Measurements from ENCODE around the gene PSMD2. TPM values are rescaled to one million over a fixed set of nuclear protein-coding genes. Genes with fewer than 3 reads are reported as not detected.

The PSMD2 gene
- total RNA-seq, 2 experiments from 2014 or later, result 309 to 314 TPM

Other genes with a start within 250 kb of the PSMD2 start
- not detected for gene HTR3C, start 246.2 kb upstream of the PSMD2 start, total RNA-seq
- not detected for gene HTR3E, start 202.2 kb upstream of the PSMD2 start, total RNA-seq
- 10 to 100 TPM; 74.8 to 76.4 TPM for gene EIF2B5, start 163.9 kb upstream of the PSMD2 start, total RNA-seq
- 10 to 100 TPM; 36.3 to 37.9 TPM for gene DVL3, start 143.9 kb upstream of the PSMD2 start, total RNA-seq
- 100 to 1,000 TPM; 240 to 244 TPM for gene AP2M1, start 124.4 kb upstream of the PSMD2 start, total RNA-seq
- 10 to 100 TPM; 62.4 to 67.6 TPM for gene ABCF3, start 113.0 kb upstream of the PSMD2 start, total RNA-seq
- gene VWA5B2, start 69.7 kb upstream of the PSMD2 start, total RNA-seq, result not detected
- gene ALG3, start 50.3 kb upstream of the PSMD2 start, total RNA-seq, result 10 to 100 TPM; 59.7 to 61.9 TPM
- 10 to 100 TPM; 14.2 to 15.7 TPM for gene EEF1AKMT4, start 49.6 kb upstream of the PSMD2 start, total RNA-seq
- under 1 TPM; 0.36 to 0.69 TPM for gene CAMK2N2, start 37.7 kb upstream of the PSMD2 start, total RNA-seq
- not detected for gene ECE2, start 23.2 kb upstream of the PSMD2 start, total RNA-seq
- gene EIF4G1, start 15.4 kb downstream of the PSMD2 start, total RNA-seq, result 100 to 1,000 TPM; 693 to 706 TPM
- 1 to 10 TPM; 1.7 to 1.8 TPM for gene FAM131A, start 38.4 kb downstream of the PSMD2 start, total RNA-seq
- 1 to 10 TPM; 6.1 to 7.0 TPM for gene CLCN2, start 62.4 kb downstream of the PSMD2 start, total RNA-seq
- 100 to 1,000 TPM; 188 to 190 TPM for gene POLR2H, start 62.5 kb downstream of the PSMD2 start, total RNA-seq
- not detected for gene THPO, start 79.0 kb downstream of the PSMD2 start, total RNA-seq
- gene CHRD, start 80.8 kb downstream of the PSMD2 start, total RNA-seq, result not detected